Measurements from ENCODE around the gene ZBED1.

Gene ZBED1

GRCh38 chrX:2450681-2451080 lies 50.1 kb downstream of the ZBED1 start:
- DNase-seq, result no peak

GRCh38 chrX:2449135-2449886 lies 51.5 kb downstream of the ZBED1 start:
- DNase-seq, result no peak

- no peak for DNase-seq
Measured at GRCh38 chrX:2447484-2447883, 53.3 kb downstream of the ZBED1 start.

GRCh38 chrX:2446815-2447214 lies 54.0 kb downstream of the ZBED1 start:
- no peak for DNase-seq

- no peak for DNase-seq
Measured at GRCh38 chrX:2445662-2446623, 54.8 kb downstream of the ZBED1 start.

GRCh38 chrX:2442694-2443093 lies 58.1 kb downstream of the ZBED1 start:
- DNase-seq, result no peak

DNA sequence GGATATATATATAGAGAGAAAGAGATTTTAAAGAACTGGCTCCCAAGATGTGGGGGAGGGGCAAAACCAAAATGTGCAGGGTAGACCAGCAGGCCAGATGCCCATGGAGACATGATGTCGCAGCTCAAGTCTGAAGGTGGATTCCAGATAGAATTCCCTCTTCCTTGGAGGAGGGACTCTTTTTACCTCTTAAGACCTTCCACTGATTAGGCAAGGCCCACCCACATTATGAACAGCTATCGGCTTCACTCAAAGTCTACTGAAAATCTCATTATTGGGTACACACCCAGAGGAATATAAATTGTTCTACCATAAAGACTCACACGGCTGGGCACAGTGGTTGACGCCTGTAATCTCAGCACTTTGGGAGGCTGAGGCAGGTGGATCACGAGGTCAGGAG lies 59.3 kb downstream of the ZBED1 start:
- DNase-seq, result no peak

GRCh38 chrX:2439613-2440012 lies 61.2 kb downstream of the ZBED1 start:
- no peak for DNase-seq
